HepG2 (cell line): ENCODE measurements around the gene USP35. TPM values are rescaled to one million over a fixed set of nuclear protein-coding genes. Genes with fewer than 3 reads are reported as not detected.

Experiments
- GABPB1 ChIP-seq: IDR thresholded peaks from 2 replicates; pipeline ENCODE4 v1.6.1; 2016; ENCODE audit warnings: mild to moderate bottlenecking, missing genetic modification reagents, moderate library complexity, missing compliant biosample characterization
- HOXA3 ChIP-seq: sonication (generic); formaldehyde crosslinking; IDR thresholded peaks from 2 replicates; pipeline ENCODE4 v1.5.0; 2020; ENCODE audit warnings: missing genetic modification reagents
- MAFG ChIP-seq: sonication (generic); formaldehyde crosslinking; IDR thresholded peaks from 2 replicates; pipeline ENCODE4 v1.5.1; 2020; ENCODE audit warnings: mild to moderate bottlenecking, missing genetic modification reagents
- MTF1 ChIP-seq: sonication (generic); formaldehyde crosslinking; IDR thresholded peaks from 2 replicates; pipeline ENCODE4 v1.5.0; 2020; ENCODE audit warnings: missing genetic modification reagents
- PCBP2 ChIP-seq: fragments of 200-400 bp; formaldehyde crosslinking; optimal IDR thresholded peaks from 2 replicates; pipeline ENCODE3; 2018; ENCODE audit warnings: low read length, low read depth; ENCODE audit not compliant: poor library complexity, severe bottlenecking
- PRDM15 ChIP-seq: sonication (generic); formaldehyde crosslinking; IDR thresholded peaks from 2 replicates; pipeline ENCODE4 v1.4.0; 2020; ENCODE audit warnings: missing genetic modification reagents
- THYN1 ChIP-seq: sonication (generic); formaldehyde crosslinking; IDR thresholded peaks from 2 replicates; pipeline ENCODE4 v1.8.1; 2023; ENCODE audit warnings: low read depth, mild to moderate bottlenecking, moderate library complexity, missing genetic modification reagents, borderline replicate concordance
- ZNF124 ChIP-seq: sonication (generic); formaldehyde crosslinking; IDR thresholded peaks from 2 replicates; pipeline ENCODE4 v1.4.0; 2020; ENCODE audit warnings: missing genetic modification reagents
- ZNF260 ChIP-seq: sonication (generic); formaldehyde crosslinking; IDR thresholded peaks from 2 replicates; pipeline ENCODE4 v1.4.0; 2020; ENCODE audit warnings: missing genetic modification reagents, low read depth, mild to moderate bottlenecking, borderline replicate concordance
- ZNF552 ChIP-seq: sonication (generic); formaldehyde crosslinking; IDR thresholded peaks from 2 replicates; pipeline ENCODE4 v1.9.0; 2022; ENCODE audit warnings: missing genetic modification reagents, mild to moderate bottlenecking, borderline replicate concordance
- ZNF563 ChIP-seq: sonication (generic); formaldehyde crosslinking; IDR thresholded peaks from 2 replicates; pipeline ENCODE4 v1.8.0; 2022; ENCODE audit warnings: mild to moderate bottlenecking, moderate library complexity, missing genetic modification reagents
- ZNF609 ChIP-seq: sonication (generic); formaldehyde crosslinking; IDR thresholded peaks from 2 replicates; pipeline ENCODE4 v1.4.0; 2020; ENCODE audit warnings: mild to moderate bottlenecking, missing genetic modification reagents, borderline replicate concordance
- ZNF670 ChIP-seq: sonication (generic); formaldehyde crosslinking; IDR thresholded peaks from 2 replicates; pipeline ENCODE4 v1.8.0; 2022; ENCODE audit warnings: mild to moderate bottlenecking, missing genetic modification reagents, borderline replicate concordance
- ZNF747 ChIP-seq: sonication (generic); formaldehyde crosslinking; IDR thresholded peaks from 2 replicates; pipeline ENCODE4 v1.8.1; 2023; ENCODE audit warnings: missing genetic modification reagents, mild to moderate bottlenecking, borderline replicate concordance
- ZNF75D ChIP-seq: sonication (generic); formaldehyde crosslinking; IDR thresholded peaks from 2 replicates; pipeline ENCODE4 v1.8.1; 2023; ENCODE audit warnings: missing genetic modification reagents, mild to moderate bottlenecking, borderline replicate concordance
- ZSCAN20 ChIP-seq: sonication (generic); formaldehyde crosslinking; IDR thresholded peaks from 2 replicates; pipeline ENCODE4 v1.4.0; 2020; ENCODE audit warnings: missing genetic modification reagents, mild to moderate bottlenecking, borderline replicate concordance
- polyA plus RNA-seq, 8 experiments: library from polyadenylated mRNA; depleted of rRNA in 3 of 8; stranded (reverse) in 7 of 8; unstranded in 1 of 8; fragments of >200 nt; fragmentation: Illumina TruSeq in 4 of 8; extraction: Trizol in 4 of 8; gene quantifications; 2 replicates each; pipeline versions ENCODE4 v1.2.1 to v1.2.3, GENCODE V29; 2011 to 2016; ENCODE audit warnings: low read depth in 4 of 8, missing spikeins in 1 of 8, mixed read lengths in 1 of 8; ENCODE audit not compliant: insufficient read depth in 1 of 8
- total RNA-seq, 5 experiments: library from RNA; depleted of rRNA; stranded (reverse); fragments of >200 nt; fragmentation: Illumina TruSeq; extraction: Trizol; gene quantifications; 2 replicates each; pipeline ENCODE4 v1.2.3, GENCODE V29; 2016; ENCODE audit warnings: low read depth in 1 of 5
- TF ChIP-seq, protein P1 (sequence below): IDR thresholded peaks from 2 replicates; pipeline ENCODE4 v1.6.1; 2012; ENCODE audit warnings: inconsistent platforms
- TF ChIP-seq, protein P2 (sequence below): sonication (generic); formaldehyde crosslinking; IDR thresholded peaks from 2 replicates; pipeline ENCODE4 v1.9.0; 2022; ENCODE audit warnings: missing genetic modification reagents, mild to moderate bottlenecking, borderline replicate concordance

The USP35 gene
- total and polyA plus RNA-seq, 2 of the 13 experiments (the other 11 are each of a cell fraction or from before 2014, with no cell fraction given): 4.6 to 7.7 TPM

DNA sequence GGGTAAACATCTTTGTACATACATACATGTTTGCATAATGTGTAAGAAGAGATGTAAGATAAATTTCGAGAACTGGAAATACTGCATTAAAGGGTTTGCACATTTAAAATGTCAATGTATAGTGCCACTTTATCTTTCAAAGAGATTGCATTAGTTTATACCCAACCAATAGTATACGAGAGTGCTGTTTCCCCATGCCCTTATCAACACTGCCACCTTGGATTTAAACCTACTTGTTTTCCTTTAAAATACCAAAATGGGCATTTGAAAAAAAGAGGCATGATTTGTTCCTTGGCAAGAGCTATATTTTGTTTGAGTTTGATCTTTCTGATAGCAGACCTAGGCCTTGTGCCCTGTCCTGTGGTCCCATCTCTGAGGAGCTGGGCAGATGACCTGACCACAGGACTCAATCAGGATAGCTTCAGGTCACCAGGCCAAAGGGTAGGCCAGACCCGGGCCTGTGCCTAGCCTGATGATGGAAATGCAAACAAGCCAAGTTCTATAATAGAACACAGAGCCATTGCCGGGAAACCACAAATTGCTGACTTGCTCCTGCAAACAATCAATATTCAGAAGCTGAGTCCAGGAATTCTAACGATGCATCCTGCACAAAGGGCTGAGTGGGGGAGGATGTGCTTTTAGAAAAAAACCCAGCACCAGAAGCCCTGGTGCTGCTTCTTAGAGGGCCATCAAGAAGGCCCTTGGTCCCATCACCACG lies 32.4 kb upstream of the USP35 start (continued):
- TF ChIP-seq, protein P1, sequence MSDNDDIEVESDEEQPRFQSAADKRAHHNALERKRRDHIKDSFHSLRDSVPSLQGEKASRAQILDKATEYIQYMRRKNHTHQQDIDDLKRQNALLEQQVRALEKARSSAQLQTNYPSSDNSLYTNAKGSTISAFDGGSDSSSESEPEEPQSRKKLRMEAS: peak; percentile 44; the same call in 1 of the 2 replicates
- TF ChIP-seq ZNF260 (CRISPR knock-in tag): no peak
- no peak for TF ChIP-seq GABPB1 (CRISPR knock-in tag)
- peak; percentile 67; the same call in 1 of the 2 replicates for TF ChIP-seq ZSCAN20 (CRISPR knock-in tag)
- peak; percentile 96 for TF ChIP-seq ZNF609 (CRISPR knock-in tag)
- TF ChIP-seq THYN1: no peak
- TF ChIP-seq ZNF747 (CRISPR knock-in tag): no peak
- TF ChIP-seq ZNF552 (CRISPR knock-in tag): no peak
- peak; percentile 91 for TF ChIP-seq HOXA3 (CRISPR knock-in tag)
- TF ChIP-seq, protein P2, sequence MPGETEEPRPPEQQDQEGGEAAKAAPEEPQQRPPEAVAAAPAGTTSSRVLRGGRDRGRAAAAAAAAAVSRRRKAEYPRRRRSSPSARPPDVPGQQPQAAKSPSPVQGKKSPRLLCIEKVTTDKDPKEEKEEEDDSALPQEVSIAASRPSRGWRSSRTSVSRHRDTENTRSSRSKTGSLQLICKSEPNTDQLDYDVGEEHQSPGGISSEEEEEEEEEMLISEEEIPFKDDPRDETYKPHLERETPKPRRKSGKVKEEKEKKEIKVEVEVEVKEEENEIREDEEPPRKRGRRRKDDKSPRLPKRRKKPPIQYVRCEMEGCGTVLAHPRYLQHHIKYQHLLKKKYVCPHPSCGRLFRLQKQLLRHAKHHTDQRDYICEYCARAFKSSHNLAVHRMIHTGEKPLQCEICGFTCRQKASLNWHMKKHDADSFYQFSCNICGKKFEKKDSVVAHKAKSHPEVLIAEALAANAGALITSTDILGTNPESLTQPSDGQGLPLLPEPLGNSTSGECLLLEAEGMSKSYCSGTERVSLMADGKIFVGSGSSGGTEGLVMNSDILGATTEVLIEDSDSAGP (CRISPR knock-in tag): peak; percentile 68
- no peak for TF ChIP-seq MTF1
- TF ChIP-seq ZNF670 (CRISPR knock-in tag): 0 out of 2 replicates have a peak, but pooled peaks have one; percentile 57
- no peak for TF ChIP-seq PCBP2
- peak; percentile 66; the same call in 1 of the 2 replicates for TF ChIP-seq ZNF124 (CRISPR knock-in tag)
- no peak for TF ChIP-seq ZNF563 (CRISPR knock-in tag)
- peak; percentile 84 for TF ChIP-seq MAFG (CRISPR knock-in tag)
- TF ChIP-seq ZNF75D (CRISPR knock-in tag): no peak
- TF ChIP-seq PRDM15 (CRISPR knock-in tag): no peak
